Uterus (tissue), 4 donors: ENCODE data around the gene LRGUK. TPM values are rescaled to one million over a fixed set of nuclear protein-coding genes. Genes with fewer than 3 reads are reported as not detected.

Experiments used
- DNase-seq, 2 donors: peaks; one replicate each; pipeline ENCODE4 v3.0.0-alpha.2; 2019 to 2020
- H3K27ac ChIP-seq, 2 donors: fragments of 200-600 bp; sonication (generic); 1 replicate in 1 of 2; 2 replicates in 1 of 2; pipeline ENCODE4 v1.5.1; 2016 to 2018
- H3K27me3 ChIP-seq, 2 donors: fragments of 200-600 bp; sonication (generic); one replicate each; pipeline ENCODE4 v1.5.1; 2018 to 2019; ENCODE audit warnings: control low read depth in 1 of 2
- H3K36me3 ChIP-seq, 2 donors: fragments of 200-600 bp; sonication (generic); one replicate each; pipeline ENCODE4 v1.5.1; 2019; ENCODE audit warnings: control low read depth in 1 of 2
- H3K4me1 ChIP-seq, 2 donors: fragments of 200-600 bp; sonication (generic); one replicate each; pipeline ENCODE4 v1.5.1; 2018 to 2019; ENCODE audit warnings: control low read depth in 1 of 2
- H3K4me3 ChIP-seq, 2 donors: fragments of 200-600 bp; sonication (generic); 1 replicate in 1 of 2; 2 replicates in 1 of 2; pipeline ENCODE4 v1.5.1; 2018 to 2019; ENCODE audit warnings: mild to moderate bottlenecking in 1 of 2
- H3K9me3 ChIP-seq, 2 donors: fragments of 200-600 bp; sonication (generic); one replicate each; pipeline ENCODE4 v1.5.1; 2019; ENCODE audit warnings: control low read depth in 1 of 2
- CTCF ChIP-seq, 4 experiments: fragments of 200-600 bp in 2 of 4; fragments of 450-650 bp in 2 of 4; sonication (generic) in 2 of 4; IDR thresholded peaks; one replicate each; pipeline ENCODE4 v1.5.1; 2016 to 2019; ENCODE audit warnings: antibody characterized with exemption in 4 of 4, mild to moderate bottlenecking in 2 of 4, moderate library complexity in 1 of 4
- POLR2A ChIP-seq, 2 donors: fragments of 450-650 bp; IDR thresholded peaks; one replicate each; pipeline ENCODE4 v1.6.1; 2016; ENCODE audit warnings: antibody characterized with exemption in 2 of 2, mild to moderate bottlenecking in 1 of 2, moderate library complexity in 1 of 2
- intact Hi-C: fragments of 100-400 bp; cut with DNase I; formaldehyde crosslinking; loops from one replicate; pipeline ENCODE4 v1.15.1; 2023; ENCODE audit warnings: low total_unique reads
- total RNA-seq, 4 donors: library from RNA; depleted of rRNA in 3 of 4; stranded (reverse); fragments of >200 nt in 3 of 4; gene quantifications; one replicate each; pipeline versions ENCODE4 v1.1.0 to v1.2.4, GENCODE V29; 2014 to 2023
- donor health status: DM: yes; HTN: yes; CAD: no.

The LRGUK gene
- total RNA-seq, 4 donors from 2014 or later = 0.91 to 3.8 (median 1.3) TPM; not detected in 1

GRCh38 chr7:134113655-134114054 is 13.5 kb upstream of the LRGUK start:
- DNase-seq = no peak
- H3K4me1 ChIP-seq = no peaks in the 10 kb centered on the region
- H3K36me3 ChIP-seq = no peaks in the 10 kb centered on the region
- TF ChIP-seq POLR2A (IDR thresholded peaks at IDR 0.05) = no peak
- intact Hi-C loops = no loop called here
- no peak overlapping the region for H3K4me3 ChIP-seq
- no peaks in the 10 kb centered on the region for H3K27me3 ChIP-seq
- no peaks in the 10 kb centered on the region for H3K9me3 ChIP-seq
- no peak overlapping the region for H3K27ac ChIP-seq

GRCh38 chr7:134114992-134115391 is 12.1 kb upstream of the LRGUK start:
- Histone ChIP-seq H3K27ac (no peak overlapping the region), H3K27me3 (no peaks in the 10 kb centered on the region), H3K36me3 (no peaks in the 10 kb centered on the region), H3K4me1 (no peaks in the 10 kb centered on the region), H3K4me3 (no peak overlapping the region), H3K9me3 (no peaks in the 10 kb centered on the region)
- no peak for DNase-seq
- TF ChIP-seq CTCF (IDR thresholded peaks at IDR 0.05) (no peak), POLR2A (IDR thresholded peaks at IDR 0.05) (no peak)
- intact Hi-C loops = no loop called here

- no peak overlapping the region for H3K27ac ChIP-seq
- H3K4me1 ChIP-seq = no peaks in the 10 kb centered on the region
- H3K9me3 ChIP-seq = no peaks in the 10 kb centered on the region
- intact Hi-C loops = no loop called here
- no peak overlapping the region for H3K4me3 ChIP-seq
- no peaks in the 10 kb centered on the region for H3K36me3 ChIP-seq
- TF ChIP-seq CTCF (IDR thresholded peaks at IDR 0.05) (no peak), POLR2A (IDR thresholded peaks at IDR 0.05) (no peak)
- H3K27me3 ChIP-seq = no peaks in the 10 kb centered on the region
- DNase-seq = no peak
Measured at GRCh38 chr7:134120405-134120804, 6.7 kb upstream of the LRGUK start.

- H3K27ac ChIP-seq = no peak overlapping the region
- no peak overlapping the region for H3K4me3 ChIP-seq
- TF ChIP-seq CTCF (IDR thresholded peaks at IDR 0.05) (no peak), POLR2A (IDR thresholded peaks at IDR 0.05) (no peak)
- DNase-seq = no peak
- no peaks in the 10 kb centered on the region for H3K27me3 ChIP-seq
- H3K4me1 ChIP-seq = no peaks in the 10 kb centered on the region
- no peaks in the 10 kb centered on the region for H3K36me3 ChIP-seq
- H3K9me3 ChIP-seq = no peaks in the 10 kb centered on the region
- intact Hi-C loops = no loop called here
Measured at GRCh38 chr7:134121632-134122139, 5.5 kb upstream of the LRGUK start.

- Histone ChIP-seq H3K4me3 (no peak overlapping the region), H3K27ac (no peak overlapping the region), H3K9me3 (no peaks in the 10 kb centered on the region), H3K4me1 (no peaks in the 10 kb centered on the region), H3K27me3 (no peaks in the 10 kb centered on the region), H3K36me3 (no peaks in the 10 kb centered on the region)
- DNase-seq = no peak
- intact Hi-C loops = no loop called here
- TF ChIP-seq POLR2A (IDR thresholded peaks at IDR 0.05) (no peak), CTCF (IDR thresholded peaks at IDR 0.05) (no peak)
Measured at GRCh38 chr7:134122980-134123379, 4.2 kb upstream of the LRGUK start.

- no peak overlapping the region for H3K4me3 ChIP-seq
- H3K27me3 ChIP-seq = no peaks in the 10 kb centered on the region
- intact Hi-C loops = no loop called here
- no peaks in the 10 kb centered on the region for H3K36me3 ChIP-seq
- H3K4me1 ChIP-seq = no peaks in the 10 kb centered on the region
- H3K27ac ChIP-seq = no peak overlapping the region
- DNase-seq = no peak
- no peaks in the 10 kb centered on the region for H3K9me3 ChIP-seq
- no peak for TF ChIP-seq POLR2A (IDR thresholded peaks at IDR 0.05)
- no peak for TF ChIP-seq CTCF (IDR thresholded peaks at IDR 0.05)
Measured at GRCh38 chr7:134126146-134126545, 994 bp upstream of the LRGUK start.
